NCI-H146 treated with DMSO at 0.1 percent for 48 hours (cell line): Measurements from ENCODE around the gene TSPEAR.
"Not testable (repeated sequence)": the region's sequence is repeated elsewhere in the genome, so short reads cannot be mapped to it uniquely, and the experiment has no call there.

Experiments used
- DNase-seq: peaks from one replicate; lab custom pipeline; 2025; ENCODE audit not compliant: unreplicated experiment; lab: John Stamatoyannopoulos, UW

Gene TSPEAR

GRCh38 chr21:44686843-44687561 is 24.4 kb downstream of the TSPEAR start:
- no peak for DNase-seq

- peak; percentile 26 for DNase-seq
Observed at GRCh38 chr21:44686000-44686781, 25.2 kb downstream of the TSPEAR start.

- DNase-seq: not testable (repeated sequence)
Observed at GRCh38 chr21:44685050-44685449, 26.3 kb downstream of the TSPEAR start.

GRCh38 chr21:44684483-44684882 is 26.9 kb downstream of the TSPEAR start:
- DNase-seq: no peak

- DNase-seq: no peak
Observed at GRCh38 chr21:44684077-44684476, 27.3 kb downstream of the TSPEAR start.

- DNase-seq: no peak
Observed at GRCh38 chr21:44682580-44683151, 28.7 kb downstream of the TSPEAR start.

- peak; percentile 81 for DNase-seq
Observed at GRCh38 chr21:44681861-44682579, 29.4 kb downstream of the TSPEAR start, which contains the start of gene KRTAP12-1. Gene KRTAP12-1 (minus strand): TSS chr21:44682163. CDS start chr21:44682123, 40 bp downstream.

GRCh38 chr21:44681152-44681551 is 30.2 kb downstream of the TSPEAR start:
- no peak for DNase-seq

- no peak for DNase-seq
Observed at GRCh38 chr21:44677881-44678280, 33.5 kb downstream of the TSPEAR start.

GRCh38 chr21:44671911-44672310 is 39.5 kb downstream of the TSPEAR start:
- no peak for DNase-seq

GRCh38 chr21:44670642-44671432 is 40.5 kb downstream of the TSPEAR start:
- no peak for DNase-seq

GRCh38 chr21:44667612-44668011 is 43.8 kb downstream of the TSPEAR start:
- DNase-seq: no peak

- no peak for DNase-seq
Observed at GRCh38 chr21:44666401-44667320, 44.7 kb downstream of the TSPEAR start, which contains the start of gene KRTAP12-2. Gene KRTAP12-2 (minus strand): TSS chr21:44666927. CDS start chr21:44666886, 41 bp downstream.

- no peak for DNase-seq
Observed at GRCh38 chr21:44664691-44665090, 46.7 kb downstream of the TSPEAR start.

- DNase-seq: not testable (repeated sequence)
Observed at GRCh38 chr21:44661567-44661966, 49.8 kb downstream of the TSPEAR start.

- DNase-seq: no peak
Observed at GRCh38 chr21:44658913-44659595, 52.3 kb downstream of the TSPEAR start.

- DNase-seq: no peak
Observed at GRCh38 chr21:44658541-44658910, 52.8 kb downstream of the TSPEAR start.

GRCh38 chr21:44657635-44658540 is 53.5 kb downstream of the TSPEAR start, which contains the start of gene KRTAP12-3:
Gene KRTAP12-3 (plus strand): TSS chr21:44657932. CDS start chr21:44657980, 48 bp downstream.
- DNase-seq: no peak
